ENCODE results near the gene RNFT2.
"Not testable (repeated sequence)": the region's sequence is repeated elsewhere in the genome, so short reads cannot be mapped to it uniquely, and the experiment has no call there.

The RNFT2 gene

GRCh38 chr12:116798719-116799118 lies 60.6 kb downstream of the RNFT2 start:
- DNase-seq: no peak

DNA sequence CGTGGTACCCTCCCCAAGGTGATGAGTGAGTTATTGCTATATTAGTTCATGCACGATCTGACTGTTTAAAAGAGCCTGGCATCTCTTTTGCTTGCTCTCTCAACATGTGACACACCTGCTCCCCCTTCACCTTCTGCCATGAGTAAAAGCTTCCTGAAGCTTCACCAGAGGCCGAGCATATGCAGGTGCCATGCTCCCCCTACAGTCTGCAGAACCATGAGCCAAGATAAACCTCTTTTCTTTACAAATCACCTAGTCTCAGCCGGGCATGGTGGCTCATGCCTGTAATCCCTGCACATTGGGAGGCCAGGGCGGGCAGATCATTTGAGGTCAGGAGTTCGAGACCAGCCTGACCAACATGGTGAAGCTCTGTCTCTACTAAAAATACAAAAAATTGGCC lies 61.8 kb downstream of the RNFT2 start:
- no peak for DNase-seq

DNA sequence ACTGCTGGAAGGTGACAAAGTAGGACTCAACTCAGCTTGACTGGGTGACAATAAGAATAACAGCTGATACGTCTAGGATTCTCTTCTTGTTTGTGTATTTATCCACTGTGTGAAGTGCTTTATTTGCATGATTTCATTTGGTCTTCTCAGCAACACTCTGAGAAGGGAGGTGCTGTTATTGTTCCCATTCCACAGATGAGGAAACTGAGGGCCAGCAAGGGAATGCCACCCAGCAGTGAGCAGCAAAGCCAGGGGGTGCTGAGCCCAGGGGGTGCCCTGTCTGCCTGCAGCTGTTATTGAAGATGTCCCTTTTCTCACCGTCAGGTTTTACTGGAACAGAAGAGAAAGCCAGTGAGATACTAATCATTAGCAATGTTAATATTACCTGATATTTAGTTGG lies 62.8 kb downstream of the RNFT2 start:
- DNase-seq: no peak

- no peak for DNase-seq
These were observed 63.9 kb downstream of the RNFT2 start for GRCh38 chr12:116802018-116802417.

DNA sequence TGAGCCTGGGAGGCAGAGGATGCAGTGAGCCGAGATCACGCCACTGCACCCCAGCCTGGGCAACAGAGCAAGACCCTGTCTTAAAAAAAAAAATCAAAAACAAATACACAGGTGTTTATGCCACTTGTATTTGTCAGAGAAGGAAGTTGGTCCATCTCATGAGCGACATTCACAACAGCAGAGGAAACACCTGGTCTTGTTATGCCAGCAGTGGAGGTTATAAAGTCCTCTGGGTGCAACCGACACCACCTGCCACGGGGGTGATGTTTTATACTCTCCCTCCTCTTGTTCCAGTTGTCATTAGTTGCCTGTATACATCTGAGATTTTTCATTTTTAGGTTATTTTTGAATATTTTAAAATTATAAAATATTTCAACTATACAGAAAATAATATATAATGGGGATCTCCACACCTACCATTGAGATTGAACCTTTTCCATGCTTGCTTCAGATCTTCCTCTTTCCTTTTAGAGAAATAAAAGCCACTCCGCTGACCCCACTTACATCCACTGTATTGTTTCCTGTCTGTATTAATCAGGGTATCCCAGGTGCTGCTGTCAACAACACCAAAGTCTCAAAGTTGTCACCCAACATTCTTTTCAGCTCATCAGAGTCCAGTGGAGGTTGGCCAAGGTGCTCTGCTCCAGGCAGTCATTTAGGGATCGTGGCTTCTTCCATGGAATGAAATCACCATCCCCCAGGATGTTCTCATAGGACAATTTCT lies 65.1 kb downstream of the RNFT2 start:
- no peak for DNase-seq

- DNase-seq: no peak
These were observed 65.9 kb downstream of the RNFT2 start for GRCh38 chr12:116804051-116804450.

DNA sequence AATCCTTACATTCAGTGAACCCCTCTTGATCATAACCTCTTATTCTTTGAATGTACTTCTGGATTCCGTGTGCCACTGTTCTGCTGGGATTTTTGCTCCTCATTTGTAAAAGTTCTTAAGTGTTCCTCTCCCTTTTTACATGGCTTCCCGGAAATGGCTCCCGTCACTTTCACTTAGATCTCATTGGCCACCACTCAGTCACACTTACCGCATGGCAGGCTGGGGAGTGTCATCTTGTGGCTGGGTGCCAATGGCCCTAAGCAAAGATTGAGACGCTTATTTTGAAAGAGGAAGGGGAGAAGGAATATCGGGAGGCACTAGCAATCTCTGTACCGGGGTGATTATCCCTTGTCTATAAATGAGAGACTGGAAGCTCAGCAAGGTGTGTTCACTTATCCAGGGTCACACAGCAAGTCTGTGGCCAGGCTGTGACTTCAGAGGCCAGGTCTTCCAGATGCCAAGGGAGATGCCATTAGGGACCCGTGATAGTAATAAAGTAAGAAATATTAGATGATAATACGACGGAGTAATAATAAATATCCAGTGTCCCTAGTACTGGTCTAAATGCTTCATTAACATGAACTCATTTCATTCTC lies 68.8 kb downstream of the RNFT2 start:
- DNase-seq: no peak

- no peak for DNase-seq
These were observed 69.4 kb downstream of the RNFT2 start for GRCh38 chr12:116807546-116807945.

DNA sequence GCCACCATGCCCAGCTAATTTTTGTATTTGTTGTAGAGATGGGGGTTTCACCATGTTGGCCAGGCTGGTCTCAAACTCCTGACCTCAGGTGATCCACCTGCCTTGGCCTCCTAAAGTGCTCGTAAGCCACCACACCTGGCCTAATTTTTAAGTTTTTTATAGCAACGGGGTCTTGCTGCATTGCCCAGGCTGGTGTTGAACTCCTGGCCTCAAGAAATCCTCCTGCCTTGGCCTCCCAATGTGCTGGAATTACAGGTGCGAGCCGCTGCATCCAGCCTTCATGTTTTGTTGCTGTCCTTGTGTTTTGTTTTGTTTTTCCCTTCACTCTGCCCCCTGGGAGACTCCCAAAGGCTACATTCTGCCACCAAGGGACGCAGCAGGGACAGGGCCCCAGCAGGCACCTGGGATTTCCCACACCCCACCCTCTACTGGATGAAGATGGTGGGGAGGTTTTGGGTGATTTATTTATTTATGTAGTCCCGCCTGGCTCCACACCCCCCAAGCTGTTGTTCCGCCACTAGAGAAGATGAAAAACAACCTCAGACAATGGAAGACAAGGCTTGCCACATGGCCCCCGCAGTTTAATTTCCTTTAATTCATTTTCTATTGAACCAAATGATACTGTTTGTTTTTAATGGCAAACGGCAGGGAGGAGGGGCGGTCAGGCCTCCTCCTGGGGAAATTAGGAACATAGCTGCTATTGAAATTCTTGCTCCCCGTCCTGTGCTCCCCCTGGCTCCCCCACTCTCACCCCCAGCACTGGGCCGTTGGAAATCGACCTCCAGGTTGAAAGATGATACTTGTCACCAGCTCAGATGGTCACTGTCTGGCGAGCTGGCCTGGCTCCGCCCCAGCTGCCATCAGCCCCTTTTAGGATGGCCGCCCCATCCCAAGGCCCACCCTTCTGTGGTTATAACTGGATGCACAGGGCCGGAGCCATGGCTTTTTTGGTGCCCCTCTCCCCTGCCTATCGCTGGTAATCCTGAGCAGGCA lies 70.3 kb downstream of the RNFT2 start:
- DNase-seq: no peak

- no peak for DNase-seq
These were observed 74.1 kb downstream of the RNFT2 start for GRCh38 chr12:116812238-116812637.

DNA sequence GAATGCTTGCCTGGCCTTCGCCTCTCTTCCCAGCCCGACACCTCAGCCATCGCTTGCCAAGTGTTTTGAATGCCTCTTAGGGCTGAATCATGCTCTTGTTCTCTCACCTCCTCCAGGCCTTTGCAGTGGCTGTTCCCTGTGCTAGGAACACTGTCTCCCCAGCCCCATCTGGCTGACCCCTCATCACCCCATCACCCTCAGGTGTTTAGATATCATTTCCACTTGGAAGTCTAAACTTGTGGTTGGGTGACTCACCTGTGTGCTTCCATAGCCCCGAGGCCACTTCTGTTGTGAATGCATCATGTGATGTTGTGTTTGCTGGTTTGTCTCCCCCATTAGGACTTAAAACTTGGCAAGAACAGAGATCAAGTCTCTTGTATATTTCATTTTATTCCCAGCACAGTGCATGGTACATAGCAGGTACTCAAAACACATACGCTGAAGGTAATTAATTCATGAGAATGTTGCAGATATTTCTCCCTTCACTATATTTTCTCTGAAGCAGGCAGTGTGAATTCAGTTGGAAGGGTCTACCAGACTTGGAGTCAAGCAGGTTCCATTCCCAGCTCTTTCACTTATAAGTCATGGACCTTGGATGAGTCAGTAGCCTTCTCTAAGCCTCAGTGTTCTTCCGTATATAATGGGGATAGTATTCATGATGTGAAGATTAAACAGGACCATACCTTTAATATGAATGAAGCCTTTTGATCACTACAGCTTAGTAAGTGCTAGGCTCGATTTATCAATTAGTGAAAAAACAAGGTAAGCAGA lies 75.3 kb downstream of the RNFT2 start:
- no peak for DNase-seq

GRCh38 chr12:116814766-116815165 lies 76.7 kb downstream of the RNFT2 start:
- not testable (repeated sequence) for DNase-seq

DNA sequence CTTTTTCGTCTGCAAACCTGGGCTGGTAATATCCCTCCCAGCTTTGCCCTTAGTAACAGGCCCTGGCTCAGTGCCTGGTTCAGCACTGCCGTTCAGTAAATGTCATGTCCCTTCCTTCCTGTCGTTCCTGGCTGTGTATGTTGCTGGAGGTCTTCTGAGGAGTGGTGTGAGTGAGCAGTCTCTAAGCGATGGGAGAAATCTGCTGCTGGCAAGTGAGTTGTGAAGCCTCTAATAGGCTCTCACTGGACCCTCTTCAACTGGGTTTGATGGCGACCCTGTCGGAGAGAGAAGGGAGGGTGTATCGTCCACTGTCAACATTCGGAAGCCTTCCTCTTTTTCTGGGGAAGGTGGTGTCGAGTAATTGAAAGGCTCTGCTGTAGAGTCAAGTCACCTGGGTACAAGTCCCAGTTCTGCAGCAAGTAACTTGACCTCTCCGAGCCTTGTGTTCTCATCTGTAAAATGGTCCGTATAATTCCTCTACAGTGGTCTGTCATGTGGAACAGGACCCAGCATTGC lies 80.3 kb downstream of the RNFT2 start:
- DNase-seq: peak in 1 of 2 donors; percentile 5

GRCh38 chr12:116818948-116819832 lies 81.1 kb downstream of the RNFT2 start:
- peak; percentile 92 for DNase-seq

GRCh38 chr12:116820064-116820656 lies 82.0 kb downstream of the RNFT2 start:
- DNase-seq: no peak

- no peak for DNase-seq
These were observed 83.2 kb downstream of the RNFT2 start for GRCh38 chr12:116821291-116821690.

DNA sequence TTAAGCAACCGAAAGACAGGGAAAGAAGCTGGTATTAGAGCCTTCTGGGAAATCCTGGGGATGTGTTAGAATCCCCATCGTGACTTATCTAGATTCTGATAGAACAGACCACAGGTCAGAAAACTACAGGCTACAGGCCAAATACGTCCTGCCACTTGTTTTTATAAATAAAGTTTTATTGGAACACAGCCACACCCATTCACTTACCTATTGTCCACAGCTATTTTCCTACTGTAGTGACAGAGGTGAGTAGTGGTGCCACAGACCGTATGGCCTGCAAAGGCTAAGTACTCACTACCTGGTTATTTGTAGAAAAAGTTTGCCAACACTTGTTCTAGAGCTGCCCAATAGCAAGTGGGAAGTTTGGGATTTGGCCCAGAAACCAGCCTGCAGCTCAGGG lies 89.3 kb downstream of the RNFT2 start:
- no peak for DNase-seq

- DNase-seq: no peak
These were observed 94.2 kb downstream of the RNFT2 start for GRCh38 chr12:116832353-116832752.

DNA sequence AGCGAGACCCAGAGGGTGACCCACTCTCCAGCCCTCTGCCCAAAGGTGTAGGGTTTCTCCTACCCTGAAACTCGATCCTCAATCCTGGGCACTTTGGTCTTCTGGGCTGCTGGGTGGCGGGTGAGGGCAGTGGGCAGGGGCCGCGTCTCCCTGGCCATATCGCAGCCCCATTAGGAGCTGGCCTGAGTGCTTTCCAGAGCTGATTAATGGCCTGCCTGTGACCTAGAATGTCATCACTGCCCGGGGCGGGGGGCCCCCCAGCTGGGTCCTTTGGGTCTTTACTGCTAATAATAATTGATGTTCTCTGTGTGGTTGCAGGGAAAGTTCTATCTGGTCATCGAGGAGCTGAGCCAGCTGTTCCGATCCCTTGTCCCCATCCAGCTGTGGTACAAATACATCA lies 95.4 kb downstream of the RNFT2 start:
- no peak for DNase-seq

GRCh38 chr12:116835484-116835883 lies 97.4 kb downstream of the RNFT2 start:
- DNase-seq: no peak

GRCh38 chr12:116837097-116837496 lies 99.0 kb downstream of the RNFT2 start:
- no peak for DNase-seq

All from activated CD4-positive, alpha-beta T cell treated with anti-CD3 and anti-CD28 coated beads for 4 hours (primary cell).